Hematopoietic multipotent progenitor cell treated with erythropoietin and hydrocortisone succinate and interleukin-3 and kit ligand, for 4 days (in vitro differentiated cells): ENCODE measurements around the gene RINL.
"Not testable (repeated sequence)": the region's sequence is repeated elsewhere in the genome, so short reads cannot be mapped to it uniquely, and the experiment has no call there.

Experiments used
- DNase-seq: peaks from one replicate; pipeline ENCODE4 v3.0.0-alpha.2; 2015

RINL gene

GRCh38 chr19:38904581-38905539 lies 26.8 kb upstream of the RINL start:
- no peak for DNase-seq

DNA sequence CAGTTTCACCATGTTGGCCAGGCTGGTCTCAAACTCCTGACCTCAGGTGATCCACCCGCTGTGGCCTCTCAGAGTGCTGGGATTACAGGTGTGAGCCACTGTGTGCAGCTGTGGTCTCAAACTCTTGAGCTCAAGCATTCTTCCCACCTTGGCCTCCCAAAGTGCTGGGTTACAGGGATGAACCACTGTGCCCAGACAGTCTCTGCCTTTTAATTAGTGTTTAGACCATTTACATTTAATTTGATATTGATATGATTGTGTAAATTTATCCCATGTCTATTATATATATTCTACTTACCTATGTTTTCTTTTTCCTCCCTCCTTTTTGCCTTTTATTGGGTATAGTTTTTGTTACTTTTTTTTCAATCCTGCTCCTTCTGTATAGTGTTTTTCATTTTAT lies 23.6 kb upstream of the RINL start:
- no peak for DNase-seq

DNA sequence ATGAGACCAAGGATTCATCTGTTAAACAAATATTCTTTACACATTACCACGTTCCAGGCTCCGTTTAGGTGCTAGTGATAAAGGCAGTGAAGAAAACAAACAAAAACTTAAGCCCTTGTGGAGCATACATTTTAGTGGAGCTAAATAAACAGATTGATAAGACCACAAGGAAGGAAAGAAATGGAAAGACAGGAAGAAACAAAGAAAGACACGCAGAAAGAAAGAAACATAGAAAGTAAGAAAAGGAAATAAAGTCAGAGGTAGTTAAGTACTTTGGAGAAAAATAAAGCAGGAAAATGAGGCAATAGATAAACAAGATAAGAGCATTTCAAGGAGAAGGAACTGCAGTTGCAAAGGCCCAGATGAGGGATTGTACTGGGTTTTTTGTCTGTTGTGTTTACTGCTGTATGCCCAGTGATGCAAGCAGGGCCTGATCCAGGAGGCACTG lies 22.7 kb upstream of the RINL start:
- DNase-seq, result no peak

DNA sequence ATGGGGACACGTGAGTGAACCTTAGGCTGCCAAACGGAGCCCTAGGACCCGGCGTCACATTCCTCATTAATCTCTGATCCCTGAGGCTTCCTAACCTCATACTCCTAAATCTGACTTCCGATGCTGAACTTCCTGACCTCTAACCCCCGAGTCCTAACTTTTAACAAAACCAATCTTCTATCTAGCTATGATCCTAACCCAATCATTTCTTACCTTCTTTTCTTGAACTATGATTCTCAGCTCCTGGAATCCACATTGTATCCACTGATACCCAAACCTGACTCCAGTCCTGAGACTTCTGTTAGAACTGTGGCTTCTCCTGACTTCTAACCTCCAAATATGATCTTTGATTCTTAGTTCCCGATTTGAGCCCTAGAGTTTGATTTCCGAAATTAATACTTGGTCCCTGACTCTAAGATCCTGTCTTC lies 22.1 kb upstream of the RINL start:
- DNase-seq, result no peak

GRCh38 chr19:38899447-38900201 lies 21.5 kb upstream of the RINL start, which contains the start of the genes NFKBIB and SIRT2:
Gene NFKBIB, plus strand, starts transcription at chr19:38899969. Its CDS starts 64 bp downstream, at chr19:38900033.
Gene SIRT2, minus strand, starts transcription at chr19:38899618. Its CDS starts 97 bp downstream, at chr19:38899521.
- peak; percentile 100 for DNase-seq

- peak; percentile 33 for DNase-seq
Measured at GRCh38 chr19:38898788-38899446, 20.8 kb upstream of the RINL start.

GRCh38 chr19:38894968-38895367 lies 16.9 kb upstream of the RINL start:
- no peak for DNase-seq

DNA sequence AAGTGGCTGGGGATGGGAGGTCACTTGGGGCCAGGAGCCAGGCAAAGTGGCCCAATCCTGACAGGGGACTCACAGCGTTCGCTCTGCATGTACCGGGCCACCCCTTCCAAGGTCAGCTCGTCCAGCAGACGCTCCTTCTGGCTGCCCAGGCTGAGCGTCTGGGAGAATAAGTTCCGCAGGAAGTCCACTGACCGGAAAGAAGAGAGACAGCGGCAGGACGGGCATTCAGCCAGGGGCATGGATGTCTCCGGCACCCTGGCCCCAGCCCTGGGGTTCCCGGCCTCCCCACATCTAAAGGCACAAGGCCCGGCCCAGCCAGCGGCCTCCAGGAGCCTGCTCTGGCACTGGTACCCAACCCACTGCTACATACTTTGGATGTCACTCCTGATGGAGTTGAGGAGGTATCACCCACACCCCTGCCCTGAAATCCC lies 15.3 kb upstream of the RINL start:
- DNase-seq, result no peak

GRCh38 chr19:38892841-38893240 lies 14.8 kb upstream of the RINL start:
- no peak for DNase-seq

- DNase-seq, result no peak
Measured at GRCh38 chr19:38891771-38892170, 13.7 kb upstream of the RINL start.

DNA sequence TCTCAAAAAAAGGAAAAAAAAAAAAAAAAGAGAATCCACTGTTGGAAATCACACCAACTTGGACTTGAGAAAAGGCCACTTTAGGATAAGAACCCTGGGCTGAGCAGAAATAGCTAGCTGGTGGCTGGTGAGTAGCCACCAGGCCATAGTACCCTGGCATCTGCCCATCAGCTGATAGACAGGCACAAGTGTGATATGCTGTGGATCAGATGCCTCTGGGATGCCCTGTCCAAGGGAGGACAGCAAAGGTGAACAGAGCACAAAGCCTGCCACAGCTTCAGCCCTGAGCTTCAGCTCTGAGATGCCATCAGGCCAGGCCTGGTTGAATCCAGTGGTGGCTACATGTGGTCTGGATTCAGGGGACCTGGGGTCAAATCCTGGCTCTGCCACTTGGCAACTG lies 12.6 kb upstream of the RINL start:
- no peak for DNase-seq

- no peak for DNase-seq
Measured at GRCh38 chr19:38889803-38890202, 11.7 kb upstream of the RINL start.

DNA sequence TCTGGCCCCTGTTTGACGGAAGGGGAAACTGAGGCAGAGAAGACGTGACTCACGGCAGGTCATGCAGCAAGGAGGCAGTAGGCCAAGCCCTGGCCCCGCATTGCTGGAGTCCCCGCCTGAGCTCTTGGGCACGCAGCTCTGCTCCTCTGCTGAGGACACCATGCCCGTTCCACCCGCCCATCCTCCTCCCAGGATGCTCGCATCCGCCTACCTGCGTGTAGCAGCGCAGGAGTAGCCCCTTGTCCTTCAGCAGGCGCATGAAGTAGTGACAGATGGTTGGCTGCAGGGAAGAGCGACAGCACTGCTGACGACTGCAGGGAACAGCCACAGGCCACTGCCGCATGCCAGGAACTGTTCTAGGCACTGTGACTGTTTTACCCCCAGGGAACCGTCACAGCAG lies 10.8 kb upstream of the RINL start:
- no peak for DNase-seq

DNA sequence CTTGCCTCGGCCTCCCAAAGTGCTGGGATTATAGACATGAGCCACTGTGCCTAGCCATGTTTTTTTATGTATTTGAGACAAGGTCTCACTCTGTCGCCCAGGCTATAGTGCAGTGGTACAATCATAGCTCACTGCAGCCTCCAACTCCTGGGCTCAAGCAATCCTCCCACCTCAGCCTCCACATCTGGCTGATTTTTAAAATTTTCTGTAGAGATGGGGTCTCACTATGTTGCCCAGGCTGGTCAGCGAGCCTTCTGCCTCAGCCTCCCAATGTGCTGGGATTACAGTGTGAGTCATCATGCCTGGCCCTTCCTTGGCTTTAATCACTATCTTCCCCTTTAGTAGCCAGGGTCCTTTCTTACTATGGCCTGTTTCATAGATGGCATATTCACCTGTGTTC lies 6.6 kb upstream of the RINL start:
- DNase-seq, result not testable (repeated sequence)

DNA sequence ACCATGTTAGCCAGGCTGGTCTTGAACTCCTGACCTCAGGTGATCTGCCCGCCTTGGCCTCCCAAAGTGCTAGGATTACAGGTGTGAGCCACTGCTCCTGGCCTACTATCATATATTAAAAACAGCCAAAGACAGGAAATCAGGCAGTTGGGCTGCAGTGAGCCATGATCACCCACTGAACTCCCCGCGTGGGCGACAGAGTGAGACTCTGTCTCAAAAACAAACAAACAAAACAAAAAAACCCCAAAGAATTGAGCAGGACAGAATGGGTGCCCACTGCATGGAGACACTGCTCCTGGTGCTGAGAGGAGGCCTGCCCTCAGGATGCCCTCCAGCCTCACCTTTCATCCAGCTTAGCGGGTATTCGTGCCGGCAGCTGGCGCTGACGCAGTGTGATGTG lies 5.2 kb upstream of the RINL start:
- no peak for DNase-seq

DNA sequence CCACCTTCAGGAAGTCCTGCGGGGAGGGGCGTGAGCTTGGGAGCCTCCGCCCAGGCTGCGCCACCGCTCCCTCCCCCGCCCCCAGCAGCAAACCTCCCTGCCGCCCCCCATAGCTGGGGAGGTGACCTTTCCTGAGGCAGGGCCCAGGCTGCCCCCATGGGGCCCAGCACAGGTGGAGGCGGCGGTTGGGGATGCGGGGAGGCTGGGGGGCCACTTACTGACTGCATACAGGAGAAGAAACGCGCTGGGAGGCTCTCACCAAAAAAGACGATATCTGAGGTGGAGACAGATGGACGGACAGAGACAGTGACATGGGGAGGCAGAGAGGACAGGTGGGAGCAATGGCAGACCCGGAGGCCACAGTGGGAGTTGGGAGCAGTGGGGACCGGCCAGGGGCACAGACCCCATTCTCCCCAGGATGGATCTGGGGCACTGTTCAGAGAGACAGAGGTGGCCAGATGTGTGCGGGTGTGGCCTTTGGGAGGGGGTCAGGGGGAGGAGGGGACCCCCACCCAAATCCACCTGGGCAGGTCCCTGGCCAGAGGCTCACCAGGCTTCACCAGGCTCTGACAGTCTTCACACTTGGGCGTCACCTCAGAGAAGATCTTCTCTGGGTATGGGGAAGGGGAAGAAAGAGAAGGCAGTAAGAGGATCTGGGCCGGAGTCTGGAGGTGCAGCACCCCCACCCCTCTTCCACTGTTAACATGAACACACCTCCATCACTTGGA lies 3.0 kb upstream of the RINL start:
- no peak for DNase-seq

GRCh38 chr19:38880076-38880881 lies 2.2 kb upstream of the RINL start:
- DNase-seq, result no peak

- no peak for DNase-seq
Measured at GRCh38 chr19:38879400-38879751, 1.3 kb upstream of the RINL start.

DNA sequence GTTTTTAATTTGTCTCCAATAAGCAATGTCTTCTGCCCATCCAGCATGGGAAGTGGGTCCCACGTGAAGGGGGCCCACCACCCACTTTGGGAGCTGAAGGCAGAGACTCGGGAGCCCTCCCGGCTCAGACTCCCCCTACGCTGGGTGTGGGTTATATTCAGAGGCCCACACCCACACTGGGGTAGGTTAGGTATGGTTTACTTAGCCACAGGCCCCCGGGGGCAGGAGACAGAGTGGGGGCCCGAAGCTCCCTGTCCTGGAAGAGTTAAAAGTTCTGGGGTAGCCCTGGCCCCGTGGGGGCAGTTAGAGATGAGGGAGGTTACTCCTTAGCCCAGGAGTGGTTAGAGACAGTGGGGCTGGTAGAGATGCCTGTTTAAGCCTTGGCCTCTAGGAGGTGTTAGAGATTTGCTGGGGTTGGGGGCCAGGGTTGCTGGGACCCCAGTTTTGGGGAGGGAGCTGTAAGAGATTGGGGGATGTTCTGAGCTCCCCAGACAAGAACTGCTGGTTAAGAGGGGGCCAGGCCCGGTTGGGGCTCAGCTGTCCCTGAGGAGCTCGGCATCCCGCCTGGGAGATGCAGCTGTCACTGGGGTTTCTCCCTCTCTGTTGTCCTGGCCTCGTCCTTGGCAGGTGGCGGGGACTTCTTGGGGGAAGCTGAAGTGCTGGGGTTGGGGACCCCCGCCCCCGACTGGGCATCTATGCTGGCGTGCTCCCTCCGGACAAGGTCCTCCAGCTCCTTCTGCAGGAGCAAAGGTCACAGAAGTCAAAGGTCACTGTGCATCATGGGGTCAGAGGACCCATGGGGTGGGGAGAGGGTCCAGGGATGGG lies 712 bp upstream of the RINL start:
- DNase-seq, result no peak

DNA sequence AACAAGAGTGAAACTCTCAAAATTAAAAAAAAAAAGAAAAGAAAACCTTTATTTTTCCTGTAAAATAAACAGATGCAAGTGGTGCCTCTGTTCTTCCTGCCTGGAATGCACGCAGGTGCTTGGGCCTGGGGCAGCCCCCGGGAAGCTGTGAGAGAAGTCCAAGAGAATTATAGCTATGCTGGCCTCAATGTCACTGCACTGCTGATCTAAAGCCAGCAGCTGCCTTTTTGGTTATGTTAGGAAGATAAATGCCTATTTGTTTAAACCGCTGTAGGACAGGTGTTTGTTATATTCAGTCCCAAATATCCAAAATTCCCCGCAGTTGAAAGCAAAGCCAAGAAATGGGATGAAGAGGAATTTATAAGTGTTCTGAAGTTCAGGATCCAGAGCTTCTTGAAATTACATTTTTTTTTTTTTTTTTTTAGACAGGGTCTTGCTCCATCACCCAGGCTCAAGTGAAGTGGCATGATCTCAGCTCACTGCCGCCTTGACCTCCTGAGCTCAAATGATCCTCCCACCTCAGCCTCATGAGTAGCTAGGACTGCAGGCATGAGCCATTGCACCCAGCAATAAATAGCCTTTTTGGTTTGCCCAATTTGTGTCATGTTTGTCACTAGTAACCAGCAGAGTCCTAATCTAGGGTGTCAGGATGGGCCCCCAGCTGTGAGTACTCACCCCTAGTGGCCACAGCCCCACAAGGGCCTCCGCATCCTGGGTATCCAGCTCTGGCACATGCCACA lies 2.2 kb downstream of the RINL start:
- peak; percentile 45 for DNase-seq
